ENCODE data around the gene PIEZO1.
"Not testable (repeated sequence)": the region's sequence is repeated elsewhere in the genome, so short reads cannot be mapped to it uniquely, and the experiment has no call there.

PIEZO1 gene

GRCh38 chr16:88805340-88805715 is 20.3 kb upstream of the PIEZO1 start:
- DNase-seq (ENCODE audit: low read depth): no peak

- no peak for DNase-seq (ENCODE audit: low read depth)
These were observed 19.7 kb upstream of the PIEZO1 start for GRCh38 chr16:88804552-88805339.

GRCh38 chr16:88804173-88804551 is 19.1 kb upstream of the PIEZO1 start:
- no peak for DNase-seq (ENCODE audit: low read depth)

- no peak for DNase-seq (ENCODE audit: low read depth)
These were observed 18.4 kb upstream of the PIEZO1 start, which contains the start of gene CDT1 for GRCh38 chr16:88803264-88803987. CDT1 (plus strand) TSS chr16:88803789; CDS start chr16:88803832, 43 bp downstream.

- DNase-seq (ENCODE audit: low read depth): no peak
These were observed 15.2 kb upstream of the PIEZO1 start for GRCh38 chr16:88800277-88800592.

- DNase-seq (ENCODE audit: low read depth): no peak
These were observed 14.7 kb upstream of the PIEZO1 start for GRCh38 chr16:88799569-88800276.

- no peak for DNase-seq (ENCODE audit: low read depth)
These were observed 13.9 kb upstream of the PIEZO1 start for GRCh38 chr16:88798772-88799455.

- DNase-seq (ENCODE audit: low read depth): no peak
These were observed 13.1 kb upstream of the PIEZO1 start for GRCh38 chr16:88798073-88798472.

GRCh38 chr16:88796278-88796677 is 11.3 kb upstream of the PIEZO1 start:
- DNase-seq (ENCODE audit: low read depth): no peak

GRCh38 chr16:88793251-88793954 is 8.4 kb upstream of the PIEZO1 start:
- DNase-seq (ENCODE audit: low read depth): no peak

GRCh38 chr16:88792668-88793250 is 7.7 kb upstream of the PIEZO1 start:
- DNase-seq (ENCODE audit: low read depth): no peak

- no peak for DNase-seq (ENCODE audit: low read depth)
These were observed 7.1 kb upstream of the PIEZO1 start for GRCh38 chr16:88792078-88792550.

GRCh38 chr16:88790312-88791211 is 5.5 kb upstream of the PIEZO1 start:
- DNase-seq (ENCODE audit: low read depth): no peak

- no peak for DNase-seq (ENCODE audit: low read depth)
These were observed 4.6 kb upstream of the PIEZO1 start for GRCh38 chr16:88789594-88789993.

GRCh38 chr16:88788749-88789148 is 3.7 kb upstream of the PIEZO1 start:
- DNase-seq (ENCODE audit: low read depth): not testable (repeated sequence)

- no peak for DNase-seq (ENCODE audit: low read depth)
These were observed 2.7 kb upstream of the PIEZO1 start for GRCh38 chr16:88787579-88788314.

GRCh38 chr16:88784856-88785105 is 239 bp downstream of the PIEZO1 start:
- no peak for DNase-seq (ENCODE audit: low read depth)

GRCh38 chr16:88784074-88784855 is 755 bp downstream of the PIEZO1 start:
- DNase-seq (ENCODE audit: low read depth): no peak
